Measurements from ENCODE around the gene RNASEL. TPM values are rescaled to one million over a fixed set of nuclear protein-coding genes. Genes with fewer than 3 reads are reported as not detected.
A peak's percentile ranks its signal among the peaks of the same experiment; 100 is the strongest.
"Not testable (repeated sequence)": the region's sequence is repeated elsewhere in the genome, so short reads cannot be mapped to it uniquely, and the experiment has no call there.

The RNASEL gene, protein sequence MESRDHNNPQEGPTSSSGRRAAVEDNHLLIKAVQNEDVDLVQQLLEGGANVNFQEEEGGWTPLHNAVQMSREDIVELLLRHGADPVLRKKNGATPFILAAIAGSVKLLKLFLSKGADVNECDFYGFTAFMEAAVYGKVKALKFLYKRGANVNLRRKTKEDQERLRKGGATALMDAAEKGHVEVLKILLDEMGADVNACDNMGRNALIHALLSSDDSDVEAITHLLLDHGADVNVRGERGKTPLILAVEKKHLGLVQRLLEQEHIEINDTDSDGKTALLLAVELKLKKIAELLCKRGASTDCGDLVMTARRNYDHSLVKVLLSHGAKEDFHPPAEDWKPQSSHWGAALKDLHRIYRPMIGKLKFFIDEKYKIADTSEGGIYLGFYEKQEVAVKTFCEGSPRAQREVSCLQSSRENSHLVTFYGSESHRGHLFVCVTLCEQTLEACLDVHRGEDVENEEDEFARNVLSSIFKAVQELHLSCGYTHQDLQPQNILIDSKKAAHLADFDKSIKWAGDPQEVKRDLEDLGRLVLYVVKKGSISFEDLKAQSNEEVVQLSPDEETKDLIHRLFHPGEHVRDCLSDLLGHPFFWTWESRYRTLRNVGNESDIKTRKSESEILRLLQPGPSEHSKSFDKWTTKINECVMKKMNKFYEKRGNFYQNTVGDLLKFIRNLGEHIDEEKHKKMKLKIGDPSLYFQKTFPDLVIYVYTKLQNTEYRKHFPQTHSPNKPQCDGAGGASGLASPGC
- total RNA-seq (9.8 TPM), polyA plus RNA-seq (8.4 TPM)
- long read RNA-seq, donor 1: 0 reads
- long read RNA-seq, donor 2, full-length matches to known transcripts: 2 of 9 reads
- long read RNA-seq, donor 2, partial matches to known transcripts: 7 of 9 reads
- long read RNA-seq, donor 2, other reads (novel, unspliced or antisense): 0 of 9 reads
- long read RNA-seq, donor 3, full-length matches to known transcripts: 3 of 3 reads
- long read RNA-seq, donor 3, partial matches to known transcripts: 0 of 3 reads
- long read RNA-seq, donor 3, other reads (novel, unspliced or antisense): 0 of 3 reads
- long read RNA-seq, donor 4, full-length matches to known transcripts: 2 of 2 reads
- long read RNA-seq, donor 4, partial matches to known transcripts: 0 of 2 reads
- long read RNA-seq, donor 4, other reads (novel, unspliced or antisense): 0 of 2 reads
- long read RNA-seq, donor 5, full-length matches to known transcripts: 1 of 1 reads
- long read RNA-seq, donor 5, partial matches to known transcripts: 0 of 1 reads
- long read RNA-seq, donor 5, other reads (novel, unspliced or antisense): 0 of 1 reads
- long read RNA-seq, donor 6, full-length matches to known transcripts: 1 of 1 reads
- long read RNA-seq, donor 6, partial matches to known transcripts: 0 of 1 reads
- long read RNA-seq, donor 6, other reads (novel, unspliced or antisense): 0 of 1 reads
- long read RNA-seq, donor 7, full-length matches to known transcripts: 3 of 3 reads
- long read RNA-seq, donor 7, partial matches to known transcripts: 0 of 3 reads
- long read RNA-seq, donor 7, other reads (novel, unspliced or antisense): 0 of 3 reads
- long read RNA-seq, donor 8: 0 reads
- long read RNA-seq, donor 9, full-length matches to known transcripts: 2 of 2 reads
- long read RNA-seq, donor 9, partial matches to known transcripts: 0 of 2 reads
- long read RNA-seq, donor 9, other reads (novel, unspliced or antisense): 0 of 2 reads
- long read RNA-seq, donor 10, full-length matches to known transcripts: 1 of 1 reads
- long read RNA-seq, donor 10, partial matches to known transcripts: 0 of 1 reads
- long read RNA-seq, donor 10, other reads (novel, unspliced or antisense): 0 of 1 reads

- Histone ChIP-seq H3K4me3 (ENCODE audit: low read length in 2 of 2) (peak within 1 kb of the TSS; percentile 86 to 87), H3K4me1 (ENCODE audit: control insufficient read depth in 2 of 2, insufficient read depth in 2 of 2, low read length in 2 of 2) (peaks cover 6% of the 10 kb centered on the region in 2 donors), H3K27ac (ENCODE audit: low read depth in 1 of 2, low read length in 1 of 2) (peak within 1 kb of the TSS; percentile 94 to 98), H3K36me3 (ENCODE audit: control insufficient read depth in 2 of 2, insufficient read depth in 2 of 2, low read length in 1 of 2) (no peaks in the 10 kb centered on the region), H3K9me3 (ENCODE audit: control insufficient read depth in 2 of 2, insufficient read depth in 1 of 2, low read length in 1 of 2) (no peaks in the 10 kb centered on the region), H3K27me3 (ENCODE audit: control insufficient read depth in 2 of 2, insufficient read depth in 1 of 2, low read length in 1 of 2) (no peaks in the 10 kb centered on the region)
- WGBS: 6% methylated on average over 20 of the region's 20 CpGs
- peak in 7 of 9 donors; percentile 51 to 86 (median 57) for DNase-seq (ENCODE audit: low read depth in 6 of 9, low spot score in 9 of 9)
Measured at GRCh38 chr1:182588500-182589396, at the start of gene RNASEL. Gene RNASEL (minus strand): TSS chr1:182589256. CDS start chr1:182586806, 2,450 bp downstream.

GRCh38 chr1:182637769-182638168 lies 48.7 kb upstream of the RNASEL start:
- 95% methylated on average over 5 of the region's 5 CpGs for WGBS
- H3K4me3 ChIP-seq (ENCODE audit: low read length in 2 of 2): no peak overlapping the region
- peaks cover 0 to 9% of the 10 kb centered on the region in 2 donors for H3K27me3 ChIP-seq (ENCODE audit: control insufficient read depth in 2 of 2, insufficient read depth in 1 of 2, low read length in 1 of 2)
- H3K36me3 ChIP-seq (ENCODE audit: control insufficient read depth in 2 of 2, insufficient read depth in 2 of 2, low read length in 1 of 2): no peaks in the 10 kb centered on the region
- no peak overlapping the region for H3K27ac ChIP-seq (ENCODE audit: low read depth in 1 of 2, low read length in 1 of 2)
- H3K4me1 ChIP-seq (ENCODE audit: control insufficient read depth in 2 of 2, insufficient read depth in 2 of 2, low read length in 2 of 2): no peaks in the 10 kb centered on the region
- DNase-seq (ENCODE audit: low read depth in 6 of 9, low spot score in 9 of 9): no peak
- H3K9me3 ChIP-seq (ENCODE audit: control insufficient read depth in 2 of 2, insufficient read depth in 1 of 2, low read length in 1 of 2): no peaks in the 10 kb centered on the region

DNA sequence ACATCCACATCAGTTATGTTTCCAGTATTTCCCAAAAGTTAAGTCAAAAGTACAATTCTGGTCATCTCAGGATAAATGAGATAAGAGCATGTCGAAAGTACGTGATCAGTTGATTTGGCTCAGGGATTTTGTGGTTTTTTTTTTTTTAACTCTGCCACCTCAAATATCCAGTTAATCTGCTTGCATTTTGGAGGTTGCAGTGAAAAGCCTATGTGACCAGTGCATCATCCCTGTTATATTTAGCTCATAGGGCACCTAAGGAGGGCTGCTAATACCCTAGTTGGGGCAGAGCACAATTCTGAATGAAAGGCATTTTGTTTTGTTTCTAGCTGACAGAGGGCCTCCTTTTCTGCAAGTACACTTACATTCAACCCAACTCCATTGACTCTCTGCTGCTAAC lies 46.8 kb upstream of the RNASEL start:
- WGBS: 88% methylated on average over 2 of the region's 2 CpGs
- H3K27ac ChIP-seq (ENCODE audit: low read depth in 1 of 2, low read length in 1 of 2): no peak overlapping the region
- H3K4me1 ChIP-seq (ENCODE audit: control insufficient read depth in 2 of 2, insufficient read depth in 2 of 2, low read length in 2 of 2): no peaks in the 10 kb centered on the region
- H3K36me3 ChIP-seq (ENCODE audit: control insufficient read depth in 2 of 2, insufficient read depth in 2 of 2, low read length in 1 of 2): no peaks in the 10 kb centered on the region
- H3K27me3 ChIP-seq (ENCODE audit: control insufficient read depth in 2 of 2, insufficient read depth in 1 of 2, low read length in 1 of 2): peaks cover 0 to 10% of the 10 kb centered on the region in 2 donors
- DNase-seq (ENCODE audit: low read depth in 6 of 9, low spot score in 9 of 9): no peak
- H3K9me3 ChIP-seq (ENCODE audit: control insufficient read depth in 2 of 2, insufficient read depth in 1 of 2, low read length in 1 of 2): no peaks in the 10 kb centered on the region
- H3K4me3 ChIP-seq (ENCODE audit: low read length in 2 of 2): no peak overlapping the region

DNA sequence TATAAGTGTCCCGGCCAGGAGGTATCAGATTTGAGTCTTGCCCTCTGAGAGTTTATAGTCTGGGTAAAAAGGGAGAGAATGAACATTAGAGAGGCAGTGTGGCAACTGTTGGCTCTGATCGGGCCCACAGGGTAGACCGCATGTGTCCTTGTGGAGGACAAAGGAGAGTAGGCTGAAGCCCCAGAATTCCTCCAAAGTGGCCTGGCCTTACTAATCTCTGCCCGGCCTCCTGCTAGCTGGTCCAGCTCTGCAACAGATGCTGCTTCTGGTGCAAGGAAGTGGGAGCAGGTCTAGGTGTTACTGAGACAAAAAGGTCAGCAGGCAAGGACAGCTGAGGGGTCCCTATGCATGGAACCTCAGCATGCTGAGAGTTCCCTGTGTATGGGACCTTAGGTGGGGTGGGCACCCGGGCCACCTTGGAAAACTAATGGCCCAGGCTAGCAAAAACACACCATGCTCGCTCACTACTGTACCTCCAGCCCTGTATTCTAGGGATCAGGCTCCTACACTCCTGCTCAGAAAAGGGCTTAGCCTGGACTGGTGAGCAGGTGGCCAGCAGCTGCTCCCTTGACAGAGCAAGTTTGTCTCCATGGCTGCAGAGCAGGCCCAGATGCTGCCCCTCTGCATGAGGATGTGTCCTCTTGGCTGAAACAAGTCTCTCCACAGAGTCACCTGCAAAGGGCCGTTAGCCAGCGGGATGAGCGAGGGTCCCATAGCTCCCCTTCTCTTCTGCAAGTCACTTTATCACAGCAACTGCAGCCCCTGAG lies 45.4 kb upstream of the RNASEL start:
- H3K27me3 ChIP-seq (ENCODE audit: control insufficient read depth in 2 of 2, insufficient read depth in 1 of 2, low read length in 1 of 2): peaks cover 0 to 11% of the 10 kb centered on the region in 2 donors
- WGBS: 97% methylated on average over 9 of the region's 9 CpGs
- peaks cover 0 to 10% of the 10 kb centered on the region in 2 donors for H3K4me1 ChIP-seq (ENCODE audit: control insufficient read depth in 2 of 2, insufficient read depth in 2 of 2, low read length in 2 of 2)
- no peaks in the 10 kb centered on the region for H3K9me3 ChIP-seq (ENCODE audit: control insufficient read depth in 2 of 2, insufficient read depth in 1 of 2, low read length in 1 of 2)
- DNase-seq (ENCODE audit: low read depth in 6 of 9, low spot score in 9 of 9): no peak
- H3K4me3 ChIP-seq (ENCODE audit: low read length in 2 of 2): no peak overlapping the region
- H3K27ac ChIP-seq (ENCODE audit: low read depth in 1 of 2, low read length in 1 of 2): no peak overlapping the region
- H3K36me3 ChIP-seq (ENCODE audit: control insufficient read depth in 2 of 2, insufficient read depth in 2 of 2, low read length in 1 of 2): no peaks in the 10 kb centered on the region

- WGBS: 91% methylated on average over 11 of the region's 11 CpGs
- H3K9me3 ChIP-seq (ENCODE audit: control insufficient read depth in 2 of 2, insufficient read depth in 1 of 2, low read length in 1 of 2): no peaks in the 10 kb centered on the region
- H3K27me3 ChIP-seq (ENCODE audit: control insufficient read depth in 2 of 2, insufficient read depth in 1 of 2, low read length in 1 of 2): peaks cover 0 to 11% of the 10 kb centered on the region in 2 donors
- H3K36me3 ChIP-seq (ENCODE audit: control insufficient read depth in 2 of 2, insufficient read depth in 2 of 2, low read length in 1 of 2): no peaks in the 10 kb centered on the region
- peaks cover 0 to 11% of the 10 kb centered on the region in 2 donors for H3K4me1 ChIP-seq (ENCODE audit: control insufficient read depth in 2 of 2, insufficient read depth in 2 of 2, low read length in 2 of 2)
- no peak overlapping the region for H3K4me3 ChIP-seq (ENCODE audit: low read length in 2 of 2)
- no peak for DNase-seq (ENCODE audit: low read depth in 6 of 9, low spot score in 9 of 9)
- H3K27ac ChIP-seq (ENCODE audit: low read depth in 1 of 2, low read length in 1 of 2): no peak overlapping the region
Measured at GRCh38 chr1:182633657-182634281, 44.7 kb upstream of the RNASEL start.

GRCh38 chr1:182633031-182633430 lies 44.0 kb upstream of the RNASEL start:
- no peak for DNase-seq (ENCODE audit: low read depth in 6 of 9, low spot score in 9 of 9)
- no peaks in the 10 kb centered on the region for H3K9me3 ChIP-seq (ENCODE audit: control insufficient read depth in 2 of 2, insufficient read depth in 1 of 2, low read length in 1 of 2)
- H3K4me1 ChIP-seq (ENCODE audit: control insufficient read depth in 2 of 2, insufficient read depth in 2 of 2, low read length in 2 of 2): peaks cover 0 to 11% of the 10 kb centered on the region in 2 donors
- H3K27me3 ChIP-seq (ENCODE audit: control insufficient read depth in 2 of 2, insufficient read depth in 1 of 2, low read length in 1 of 2): peaks cover 0 to 11% of the 10 kb centered on the region in 2 donors
- no peak overlapping the region for H3K27ac ChIP-seq (ENCODE audit: low read depth in 1 of 2, low read length in 1 of 2)
- no peak overlapping the region for H3K4me3 ChIP-seq (ENCODE audit: low read length in 2 of 2)
- no peaks in the 10 kb centered on the region for H3K36me3 ChIP-seq (ENCODE audit: control insufficient read depth in 2 of 2, insufficient read depth in 2 of 2, low read length in 1 of 2)

- DNase-seq (ENCODE audit: low read depth in 6 of 9, low spot score in 9 of 9); H3K9me3 ChIP-seq (ENCODE audit: control insufficient read depth in 2 of 2, insufficient read depth in 1 of 2, low read length in 1 of 2); H3K4me3 ChIP-seq (ENCODE audit: low read length in 2 of 2); H3K36me3 ChIP-seq (ENCODE audit: control insufficient read depth in 2 of 2, insufficient read depth in 2 of 2, low read length in 1 of 2); H3K27ac ChIP-seq (ENCODE audit: low read depth in 1 of 2, low read length in 1 of 2): not testable (repeated sequence)
- WGBS: 50% methylated on average over 12 of the region's 12 CpGs
- peaks cover 0 to 11% of the 10 kb centered on the region in 2 donors for H3K4me1 ChIP-seq (ENCODE audit: control insufficient read depth in 2 of 2, insufficient read depth in 2 of 2, low read length in 2 of 2)
- peaks cover 0 to 11% of the 10 kb centered on the region in 2 donors for H3K27me3 ChIP-seq (ENCODE audit: control insufficient read depth in 2 of 2, insufficient read depth in 1 of 2, low read length in 1 of 2)
Measured at GRCh38 chr1:182632441-182632857, 43.4 kb upstream of the RNASEL start.
